SK-N-SH (cell line): ENCODE measurements around the gene SLC25A27.

Experiments
- CHD2 ChIP-seq: fragments of 150-350 bp; IDR thresholded peaks from 2 replicates; pipeline ENCODE4 v1.6.1; 2018; ENCODE audit warnings: low read length; ENCODE audit not compliant: partially characterized antibody
- CTCF ChIP-seq: fragments of 200-600 bp; sonication (generic); IDR thresholded peaks from 2 replicates; pipeline ENCODE4 v1.6.1; 2017; ENCODE audit warnings: antibody characterized with exemption, mild to moderate bottlenecking, moderate library complexity
- EP300 ChIP-seq, 2 experiments: IDR thresholded peaks; 2 replicates each; pipeline versions ENCODE4 v1.4.0 to v1.6.1; 2012; ENCODE audit warnings: borderline replicate concordance in 1 of 2, low read depth in 1 of 2, low read length in 1 of 2
- GABPA ChIP-seq: IDR thresholded peaks from 2 replicates; pipeline ENCODE4 v1.4.0; 2012; ENCODE audit warnings: low read depth, mild to moderate bottlenecking
- JUND ChIP-seq: IDR thresholded peaks from 2 replicates; pipeline ENCODE4 v1.4.0; 2012
- MAX ChIP-seq: IDR thresholded peaks from 2 replicates; pipeline ENCODE4 v1.4.0; 2012; ENCODE audit warnings: low read depth
- MEF2A ChIP-seq: IDR thresholded peaks from 2 replicates; pipeline ENCODE4 v1.4.0; 2012; ENCODE audit warnings: low read depth, borderline replicate concordance
- PBX3 ChIP-seq: IDR thresholded peaks from 2 replicates; pipeline ENCODE4; 2012
- POLR2AphosphoS5 ChIP-seq: IDR thresholded peaks from 2 replicates; pipeline ENCODE4 v1.6.1; 2012; ENCODE audit warnings: low read depth, low read length
- RAD21 ChIP-seq: IDR thresholded peaks from 2 replicates; pipeline ENCODE4 v1.6.1; 2012; ENCODE audit warnings: mild to moderate bottlenecking, low read length
- TCF12 ChIP-seq: IDR thresholded peaks from 2 replicates; pipeline ENCODE4 v1.4.0; 2012
- USF2 ChIP-seq: fragments of 150-350 bp; IDR thresholded peaks from 2 replicates; pipeline ENCODE4 v1.6.1; 2017; ENCODE audit warnings: antibody characterized with exemption, low read length, low read depth, borderline replicate concordance

GRCh38 chr6:46652232-46652602 is 558 bp upstream of the SLC25A27 start:
- no peak for TF ChIP-seq CTCF
- TF ChIP-seq TCF12, result no peak
- no peak for TF ChIP-seq POLR2AphosphoS5
- TF ChIP-seq CHD2, result no peak
- TF ChIP-seq MAX, result no peak
- no peak for TF ChIP-seq RAD21
- no peak for TF ChIP-seq USF2
- no peak for TF ChIP-seq PBX3
- TF ChIP-seq EP300 (IDR thresholded peaks at IDR 0.05; ENCODE audit: borderline replicate concordance in 1 of 2, low read depth in 1 of 2, low read length in 1 of 2), result no peak
- TF ChIP-seq MEF2A, result no peak
- no peak for TF ChIP-seq GABPA
- TF ChIP-seq JUND, result no peak
